IPS DF 6.9 (cell line): ENCODE results near the gene RBM28.

Experiments
- DNase-seq: peaks from one replicate; pipeline ENCODE4 v3.0.0-alpha.2; 2013; ENCODE audit warnings: low read depth, low spot score
- H3K27ac ChIP-seq: one replicate; pipeline ENCODE4 v1.5.1; 2013; ENCODE audit warnings: low read length, control low read depth
- H3K27me3 ChIP-seq: 2 replicates; pipeline ENCODE4 v1.6.1; 2013; ENCODE audit warnings: mild to moderate bottlenecking, low read length; ENCODE audit not compliant: control insufficient read depth, insufficient read depth
- H3K36me3 ChIP-seq: 2 replicates; pipeline ENCODE4 v1.6.1; 2013; ENCODE audit warnings: low read length; ENCODE audit not compliant: control insufficient read depth, insufficient read depth
- H3K4me1 ChIP-seq: 2 replicates; pipeline ENCODE4 v1.6.1; 2013; ENCODE audit warnings: low read length; ENCODE audit not compliant: control insufficient read depth, insufficient read depth
- H3K4me3 ChIP-seq: 2 replicates; pipeline ENCODE4 v1.5.1; 2013; ENCODE audit warnings: mild to moderate bottlenecking, low read length
- H3K9me3 ChIP-seq: 2 replicates; pipeline ENCODE4 v1.6.1; 2013; ENCODE audit warnings: low read length, inconsistent platforms; ENCODE audit not compliant: control insufficient read depth, insufficient read depth
- WGBS: extraction: QIAGEN DNeasy Blood & Tissue Kit; methylation state at CpG from one replicate; pipeline ENCODE4 v1.1.7; 2013; ENCODE audit warnings: mixed read lengths, missing lambda C conversion rate; ENCODE audit not compliant: insufficient read length, insufficient coverage; 5-methylcytosine and 5-hydroxymethylcytosine counted together

RBM28 gene

GRCh38 chr7:128263420-128263819, 80.3 kb downstream of the RBM28 start:
- Histone ChIP-seq H3K9me3 (no peaks in the 10 kb centered on the region), H3K36me3 (no peaks in the 10 kb centered on the region), H3K27ac (no peak overlapping the region), H3K4me1 (peaks cover 9% of the 10 kb centered on the region; the same call in 1 of the 2 replicates), H3K4me3 (no peak overlapping the region), H3K27me3 (no peaks in the 10 kb centered on the region)
- WGBS = no CpG with 5 or more reads among the region's 3 CpGs
- DNase-seq = no peak

GRCh38 chr7:128262273-128263028, 81.3 kb downstream of the RBM28 start:
- no CpG with 5 or more reads among the region's 15 CpGs for WGBS
- Histone ChIP-seq H3K4me1 (peaks cover 8% of the 10 kb centered on the region; the same call in 1 of the 2 replicates), H3K4me3 (no peak overlapping the region), H3K27me3 (no peaks in the 10 kb centered on the region), H3K36me3 (no peaks in the 10 kb centered on the region), H3K27ac (no peak overlapping the region), H3K9me3 (no peaks in the 10 kb centered on the region)
- DNase-seq = no peak

- Histone ChIP-seq H3K27ac (no peak overlapping the region), H3K36me3 (no peaks in the 10 kb centered on the region), H3K4me3 (no peak overlapping the region), H3K27me3 (no peaks in the 10 kb centered on the region), H3K9me3 (no peaks in the 10 kb centered on the region), H3K4me1 (peaks cover 6% of the 10 kb centered on the region; the same call in 1 of the 2 replicates)
- DNase-seq = no peak
- WGBS = no CpG with 5 or more reads among the region's 12 CpGs
Measured at GRCh38 chr7:128260069-128260795, 83.5 kb downstream of the RBM28 start.

GRCh38 chr7:128259131-128260061, 84.3 kb downstream of the RBM28 start:
- Histone ChIP-seq H3K4me3 (no peak overlapping the region), H3K27me3 (no peaks in the 10 kb centered on the region), H3K4me1 (peaks cover 6% of the 10 kb centered on the region; the same call in 1 of the 2 replicates), H3K9me3 (no peaks in the 10 kb centered on the region), H3K36me3 (no peaks in the 10 kb centered on the region), H3K27ac (no peak overlapping the region)
- DNase-seq = no peak
- no CpG with 5 or more reads among the region's 11 CpGs for WGBS

GRCh38 chr7:128257458-128257857, 86.2 kb downstream of the RBM28 start:
- Histone ChIP-seq H3K36me3 (no peaks in the 10 kb centered on the region), H3K27me3 (no peaks in the 10 kb centered on the region), H3K27ac (no peak overlapping the region), H3K4me1 (peaks cover 6% of the 10 kb centered on the region; the same call in 1 of the 2 replicates), H3K9me3 (no peaks in the 10 kb centered on the region), H3K4me3 (no peak overlapping the region)
- DNase-seq = no peak
- no CpG with 5 or more reads among the region's 14 CpGs for WGBS

GRCh38 chr7:128255271-128255670, 88.4 kb downstream of the RBM28 start:
- Histone ChIP-seq H3K27ac (no peak overlapping the region), H3K27me3 (no peaks in the 10 kb centered on the region), H3K9me3 (no peaks in the 10 kb centered on the region), H3K36me3 (no peaks in the 10 kb centered on the region), H3K4me1 (peaks cover 6% of the 10 kb centered on the region; the same call in 1 of the 2 replicates), H3K4me3 (no peak overlapping the region)
- DNase-seq = no peak
- WGBS = no CpG with 5 or more reads among the region's 2 CpGs

- no peak overlapping the region for H3K27ac ChIP-seq
- H3K4me1 ChIP-seq = peaks cover 5% of the 10 kb centered on the region; the same call in 1 of the 2 replicates
- no CpG with 5 or more reads among the region's 5 CpGs for WGBS
- H3K36me3 ChIP-seq = no peaks in the 10 kb centered on the region
- H3K27me3 ChIP-seq = no peaks in the 10 kb centered on the region
- H3K9me3 ChIP-seq = no peaks in the 10 kb centered on the region
- DNase-seq = no peak
- no peak overlapping the region for H3K4me3 ChIP-seq
Measured at GRCh38 chr7:128254470-128254869, 89.2 kb downstream of the RBM28 start.

- Histone ChIP-seq H3K4me3 (no peak overlapping the region), H3K27ac (no peak overlapping the region), H3K36me3 (no peaks in the 10 kb centered on the region), H3K4me1 (no peaks in the 10 kb centered on the region), H3K27me3 (no peaks in the 10 kb centered on the region), H3K9me3 (no peaks in the 10 kb centered on the region)
- DNase-seq = no peak
- no CpG with 5 or more reads among the region's 8 CpGs for WGBS
Measured at GRCh38 chr7:128253701-128254100, 90.0 kb downstream of the RBM28 start.

GRCh38 chr7:128251337-128251736, 92.4 kb downstream of the RBM28 start:
- H3K9me3 ChIP-seq = no peaks in the 10 kb centered on the region
- no peaks in the 10 kb centered on the region for H3K27me3 ChIP-seq
- no peak for DNase-seq
- no CpG with 5 or more reads among the region's 4 CpGs for WGBS
- H3K27ac ChIP-seq = no peak overlapping the region
- no peaks in the 10 kb centered on the region for H3K4me1 ChIP-seq
- no peaks in the 10 kb centered on the region for H3K36me3 ChIP-seq
- no peak overlapping the region for H3K4me3 ChIP-seq
